IPS DF 4.7 (cell line): ENCODE data around the gene CACNB4.
"Not testable (repeated sequence)": the region's sequence is repeated elsewhere in the genome, so short reads cannot be mapped to it uniquely, and the experiment has no call there.

Experiments used
- DNase-seq: peaks from one replicate; pipeline ENCODE4 v3.0.0-alpha.2; 2013; ENCODE audit warnings: low spot score; ENCODE audit errors: extremely low read depth

Gene CACNB4

GRCh38 chr2:152098496-152099366 lies at the start of gene CACNB4:
CACNB4 (minus strand) TSS chr2:152099044.
- no peak for DNase-seq

- no peak for DNase-seq
Observed at GRCh38 chr2:152134488-152135280, 35.8 kb upstream of the CACNB4 start.

GRCh38 chr2:152132306-152132705 lies 33.5 kb upstream of the CACNB4 start:
- no peak for DNase-seq

GRCh38 chr2:152127628-152128027 lies 28.8 kb upstream of the CACNB4 start:
- no peak for DNase-seq

- DNase-seq = no peak
Observed at GRCh38 chr2:152126664-152127063, 27.8 kb upstream of the CACNB4 start.

GRCh38 chr2:152122161-152122560 lies 23.3 kb upstream of the CACNB4 start:
- no peak for DNase-seq

GRCh38 chr2:152120430-152120829 lies 21.6 kb upstream of the CACNB4 start:
- DNase-seq = no peak

GRCh38 chr2:152115952-152116351 lies 17.1 kb upstream of the CACNB4 start:
- DNase-seq = no peak

GRCh38 chr2:152114366-152114765 lies 15.5 kb upstream of the CACNB4 start:
- DNase-seq = no peak

- not testable (repeated sequence) for DNase-seq
Observed at GRCh38 chr2:152107140-152107539, 8.3 kb upstream of the CACNB4 start.

GRCh38 chr2:152106464-152106863 lies 7.6 kb upstream of the CACNB4 start:
- no peak for DNase-seq

GRCh38 chr2:152103271-152103670 lies 4.4 kb upstream of the CACNB4 start:
- no peak for DNase-seq

GRCh38 chr2:152100961-152101360 lies 2.1 kb upstream of the CACNB4 start:
- no peak for DNase-seq

GRCh38 chr2:152099367-152100050 lies 665 bp upstream of the CACNB4 start:
- no peak for DNase-seq

- DNase-seq = no peak
Observed at GRCh38 chr2:152097801-152098495, 896 bp downstream of the CACNB4 start.

- DNase-seq = no peak
Observed at GRCh38 chr2:152097290-152097800, 1.5 kb downstream of the CACNB4 start.

- no peak for DNase-seq
Observed at GRCh38 chr2:152095146-152095545, 3.7 kb downstream of the CACNB4 start.

GRCh38 chr2:152094014-152094413 lies 4.8 kb downstream of the CACNB4 start:
- no peak for DNase-seq

- no peak for DNase-seq
Observed at GRCh38 chr2:152093464-152093863, 5.4 kb downstream of the CACNB4 start.

- DNase-seq = no peak
Observed at GRCh38 chr2:152092095-152092494, 6.7 kb downstream of the CACNB4 start.

GRCh38 chr2:152090726-152091125 lies 8.1 kb downstream of the CACNB4 start:
- not testable (repeated sequence) for DNase-seq
